ENCODE measurements around the gene PI3. TPM values are rescaled to one million over a fixed set of nuclear protein-coding genes. Genes with fewer than 3 reads are reported as not detected.

The PI3 gene
- not detected in 2 replicates for total RNA-seq

GRCh38 chr20:45174434-45175364, at the start of gene PI3:
TSS of gene PI3 (plus strand) at chr20:45174902. CDS start at chr20:45174923, 21 bp downstream.

GRCh38 chr20:45206725-45207124, 32.0 kb downstream of the PI3 start, which contains the start of gene SEMG1:
TSS of gene SEMG1 (plus strand) at chr20:45207033. CDS start at chr20:45207054, 21 bp downstream.

GRCh38 chr20:45221076-45221475, 46.4 kb downstream of the PI3 start, which contains the start of gene SEMG2:
TSS of gene SEMG2 (plus strand) at chr20:45221373. CDS start at chr20:45221390, 17 bp downstream.

Other genes starting within 250 kb of the PI3 start
- gene TOMM34, start 214.5 kb upstream of the PI3 start, total RNA-seq: 16.5 and 23.6 TPM in 2 replicates
- gene STK4, start 208.4 kb upstream of the PI3 start, total RNA-seq: 24.7 and 27.2 TPM in 2 replicates
- gene KCNS1, start 73.8 kb upstream of the PI3 start, total RNA-seq: not detected in 2 replicates
- not detected in 2 replicates for gene WFDC5, start 59.7 kb upstream of the PI3 start, total RNA-seq
- gene WFDC12, start 50.4 kb upstream of the PI3 start, total RNA-seq: not detected in 2 replicates
- gene SEMG1, start 32.1 kb downstream of the PI3 start, total RNA-seq: not detected in 2 replicates
- not detected in 2 replicates for gene SEMG2, start 46.5 kb downstream of the PI3 start, total RNA-seq
- 0.66 TPM in 1 of 2 replicates, not detected in the other for gene SLPI, start 79.7 kb downstream of the PI3 start, total RNA-seq
- not detected in 2 replicates for gene RBPJL, start 131.9 kb downstream of the PI3 start, total RNA-seq
- not detected in 2 replicates for gene MATN4, start 133.4 kb downstream of the PI3 start, total RNA-seq
- gene SDC4, start 173.5 kb downstream of the PI3 start, total RNA-seq: 54.5 and 89.0 TPM in 2 replicates
- gene SYS1, start 188.3 kb downstream of the PI3 start, total RNA-seq: 17.6 and 19.5 TPM in 2 replicates
- 0.19 TPM in 1 of 2 replicates, not detected in the other for gene TP53TG5, start 203.4 kb downstream of the PI3 start, total RNA-seq
- 7.1 and 11.3 TPM in 2 replicates for gene DBNDD2, start 233.4 kb downstream of the PI3 start, total RNA-seq
- 30.1 and 37.3 TPM in 2 replicates for gene PIGT, start 241.2 kb downstream of the PI3 start, total RNA-seq